Thoracic aorta (tissue), 2 donors: ENCODE measurements around the gene H2AZ2. TPM values are rescaled to one million over a fixed set of nuclear protein-coding genes. Genes with fewer than 3 reads are reported as not detected.

Source experiments
- ATAC-seq: fragments of 150-250 bp; one replicate; pipeline ENCODE4 v1.8.0; 2017; ENCODE audit warnings: low read depth; ENCODE audit not compliant: insufficient number of reproducible peaks, low FRiP score
- DNase-seq: peaks from one replicate; pipeline ENCODE4 v3.0.0-alpha.2; 2020; ENCODE audit warnings: low spot score
- H3K27ac ChIP-seq, 2 donors: fragments of 200-600 bp; sonication (generic); 1 replicate in 1 of 2; 2 replicates in 1 of 2; pipeline ENCODE4 v1.5.1; 2016; ENCODE audit warnings: mild to moderate bottlenecking in 2 of 2, moderate library complexity in 2 of 2
- H3K27me3 ChIP-seq: fragments of 200-600 bp; sonication (generic); replicated peaks from 2 replicates; pipeline ENCODE4 v1.6.0; 2016; ENCODE audit warnings: mild to moderate bottlenecking; ENCODE audit not compliant: insufficient read depth
- H3K36me3 ChIP-seq: fragments of 200-600 bp; sonication (generic); one replicate; pipeline ENCODE4 v1.5.1; 2016
- H3K4me1 ChIP-seq, 2 donors: fragments of 200-600 bp; sonication (generic); 1 replicate in 1 of 2; 2 replicates in 1 of 2; pipeline versions ENCODE4 v1.5.1 to v1.6.0; 2016; ENCODE audit warnings: low read depth in 2 of 2, mild to moderate bottlenecking in 1 of 2; ENCODE audit not compliant: control insufficient read depth in 1 of 2
- H3K4me3 ChIP-seq: fragments of 200-600 bp; sonication (generic); 2 replicates; pipeline ENCODE4 v1.5.1; 2016; ENCODE audit warnings: mild to moderate bottlenecking
- H3K9me3 ChIP-seq: fragments of 200-600 bp; sonication (generic); 2 replicates; pipeline ENCODE4 v1.5.1; 2016
- CTCF ChIP-seq: fragments of 200-600 bp; sonication (generic); IDR thresholded peaks from one replicate; pipeline ENCODE4 v1.5.1; 2019; ENCODE audit warnings: antibody characterized with exemption
- total RNA-seq, 2 donors: library from RNA; depleted of rRNA; stranded (reverse); fragments of >200 nt; gene quantifications; one replicate each; pipeline versions ENCODE4 v1.1.0 to v1.2.3, GENCODE V29; 2016

Gene H2AZ2
- total RNA-seq, 2 donors from 2014 or later: 103 to 111 TPM

GRCh38 chr7:44823255-44823781 is 24.6 kb downstream of the H2AZ2 start:
- no peak for ATAC-seq
- H3K4me1 ChIP-seq: no peaks in the 10 kb centered on the region
- TF ChIP-seq CTCF: no peak
- no peak overlapping the region for H3K4me3 ChIP-seq
- no peaks in the 10 kb centered on the region for H3K9me3 ChIP-seq
- peaks cover 2% of the 10 kb centered on the region for H3K36me3 ChIP-seq
- no peaks in the 10 kb centered on the region for H3K27me3 ChIP-seq
- no peak for DNase-seq
- no peak overlapping the region for H3K27ac ChIP-seq

DNA sequence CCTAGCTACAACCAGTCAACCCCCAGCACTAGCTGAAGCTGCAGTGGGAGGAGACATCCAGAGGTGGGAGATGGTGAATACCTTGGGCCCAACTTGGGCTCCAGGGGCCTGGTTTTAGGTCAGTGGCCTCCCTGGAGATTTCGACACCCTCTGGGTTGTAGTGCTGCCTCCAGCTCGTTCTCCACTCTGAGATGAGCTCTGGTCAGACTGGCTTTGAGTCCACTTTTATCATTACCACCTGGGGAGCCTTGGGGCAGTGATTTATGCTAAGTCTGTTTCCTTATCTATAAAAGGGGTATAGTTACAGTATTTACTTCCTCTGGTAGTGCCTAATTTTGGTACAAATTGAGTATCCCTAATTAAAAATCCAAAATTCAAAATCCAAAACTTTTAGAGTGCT is 28.6 kb downstream of the H2AZ2 start:
- ATAC-seq (no peak), DNase-seq (no peak)
- H3K36me3 ChIP-seq: no peaks in the 10 kb centered on the region
- no peak for TF ChIP-seq CTCF
- H3K4me1 ChIP-seq: no peaks in the 10 kb centered on the region
- H3K9me3 ChIP-seq: no peaks in the 10 kb centered on the region
- H3K4me3 ChIP-seq: no peak overlapping the region
- no peaks in the 10 kb centered on the region for H3K27me3 ChIP-seq
- no peak overlapping the region for H3K27ac ChIP-seq

DNA sequence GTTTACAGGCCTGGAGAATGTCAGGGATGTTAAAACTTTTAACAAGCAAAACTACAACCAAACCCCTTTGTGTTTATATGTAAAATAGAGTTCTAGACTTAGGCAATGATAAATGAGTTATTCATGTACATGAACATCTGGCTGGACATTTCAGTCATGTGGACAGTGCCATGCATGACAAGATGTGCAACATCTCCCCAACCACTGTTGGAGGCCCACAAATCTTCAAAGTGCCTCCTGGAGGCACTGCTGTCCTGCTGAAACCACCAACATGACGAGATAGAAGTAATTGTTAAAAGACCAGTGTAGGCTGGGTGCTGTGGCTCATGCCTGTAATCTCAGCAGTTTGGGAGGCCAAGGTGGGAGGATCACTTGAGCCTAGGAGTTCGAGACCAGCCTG is 33.0 kb downstream of the H2AZ2 start:
- H3K36me3 ChIP-seq: no peaks in the 10 kb centered on the region
- ATAC-seq: no peak
- no peaks in the 10 kb centered on the region for H3K4me1 ChIP-seq
- H3K27me3 ChIP-seq: no peaks in the 10 kb centered on the region
- DNase-seq: no peak
- no peak overlapping the region for H3K4me3 ChIP-seq
- no peak overlapping the region for H3K27ac ChIP-seq
- TF ChIP-seq CTCF: no peak
- H3K9me3 ChIP-seq: no peaks in the 10 kb centered on the region

DNA sequence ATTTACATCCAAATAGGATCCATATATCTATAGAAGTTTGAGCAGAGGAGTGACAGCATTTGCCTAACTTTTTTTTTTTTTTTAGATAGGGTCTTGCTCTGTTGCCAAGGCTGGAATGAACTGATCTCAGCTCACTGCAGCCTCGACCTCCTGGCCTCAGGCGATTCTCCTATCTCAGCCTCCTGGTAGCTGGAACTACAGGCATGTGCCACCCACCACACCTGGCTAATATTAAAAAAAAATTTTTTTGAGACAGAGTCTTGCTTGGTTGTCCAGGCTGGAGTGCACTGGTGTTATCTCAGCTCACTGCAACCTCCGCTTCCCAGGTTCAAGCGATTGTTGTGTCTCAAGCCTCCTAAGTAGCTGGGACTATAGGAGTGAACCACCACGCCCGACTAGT is 36.3 kb downstream of the H2AZ2 start:
- Histone ChIP-seq H3K9me3 (no peaks in the 10 kb centered on the region), H3K27ac (no peak overlapping the region), H3K4me3 (no peak overlapping the region), H3K27me3 (no peaks in the 10 kb centered on the region), H3K36me3 (no peaks in the 10 kb centered on the region), H3K4me1 (no peaks in the 10 kb centered on the region)
- DNase-seq (no peak), ATAC-seq (no peak)
- TF ChIP-seq CTCF: no peak

- H3K36me3 ChIP-seq: no peaks in the 10 kb centered on the region
- no peak overlapping the region for H3K4me3 ChIP-seq
- no peaks in the 10 kb centered on the region for H3K4me1 ChIP-seq
- no peak for TF ChIP-seq CTCF
- no peaks in the 10 kb centered on the region for H3K9me3 ChIP-seq
- no peaks in the 10 kb centered on the region for H3K27me3 ChIP-seq
- DNase-seq (no peak), ATAC-seq (no peak)
- no peak overlapping the region for H3K27ac ChIP-seq
Measured at GRCh38 chr7:44811093-44811492, 36.8 kb downstream of the H2AZ2 start.
